Hematopoietic multipotent progenitor cell (in vitro differentiated cells): ENCODE results near the gene DDA1. TPM values are rescaled to one million over a fixed set of nuclear protein-coding genes. Genes with fewer than 3 reads are reported as not detected.
"Not testable (repeated sequence)": the region's sequence is repeated elsewhere in the genome, so short reads cannot be mapped to it uniquely, and the experiment has no call there.

Experiments used
- DNase-seq, 3 donors: peaks; one replicate each; pipeline ENCODE4 v3.0.0-alpha.2; 2011 to 2015; ENCODE audit warnings: low read depth in 2 of 3, low spot score in 2 of 3
- total RNA-seq: library from RNA; depleted of rRNA; stranded (reverse); fragments of >200 nt; gene quantifications from one replicate; pipeline ENCODE4 v1.2.3, GENCODE V29; 2012

Gene DDA1
- total RNA-seq, result 12.4 TPM

DNA sequence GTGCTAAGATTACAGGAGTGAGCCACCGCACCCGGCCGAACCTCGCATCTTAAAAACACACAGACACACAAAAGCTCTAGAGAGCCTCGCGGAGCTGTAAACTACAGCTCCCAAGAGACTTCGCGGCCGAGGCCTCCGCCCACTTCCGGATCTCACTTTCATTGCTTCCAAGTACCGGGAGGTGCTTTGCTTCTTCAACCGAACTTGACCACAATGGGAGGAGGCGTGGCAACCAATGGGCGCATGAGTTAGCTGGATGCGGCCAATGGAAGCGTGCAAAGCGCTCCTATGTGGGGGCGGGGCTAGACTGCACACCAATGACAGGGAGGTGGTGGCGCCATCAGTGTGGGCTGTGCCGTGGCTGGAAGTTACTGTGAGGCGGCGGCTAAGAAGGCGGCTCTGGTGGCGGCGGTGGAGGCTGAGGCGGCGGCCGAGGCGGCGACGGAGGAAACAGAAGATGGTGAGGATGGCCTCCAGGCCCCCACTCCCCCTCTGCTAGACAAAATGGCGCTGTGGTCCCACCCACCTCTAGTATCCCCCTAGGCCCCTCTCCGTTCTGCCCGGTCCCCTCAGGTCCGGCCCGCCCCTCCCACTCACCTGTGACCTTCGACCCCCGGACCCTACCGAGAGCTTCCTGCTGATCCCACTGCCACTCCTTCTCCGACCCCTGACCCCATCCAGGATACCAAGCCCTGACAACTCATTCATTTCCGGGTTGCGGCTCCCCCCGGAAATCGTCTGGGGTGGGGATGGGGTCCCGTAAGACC, at the start of gene DDA1:
DDA1 (plus strand) TSS at position 366 of the 767 bp plus-strand sequence; CDS start at position 458, 92 bp downstream.
- peak; percentile 92 to 100 (median 100) for DNase-seq

DNA sequence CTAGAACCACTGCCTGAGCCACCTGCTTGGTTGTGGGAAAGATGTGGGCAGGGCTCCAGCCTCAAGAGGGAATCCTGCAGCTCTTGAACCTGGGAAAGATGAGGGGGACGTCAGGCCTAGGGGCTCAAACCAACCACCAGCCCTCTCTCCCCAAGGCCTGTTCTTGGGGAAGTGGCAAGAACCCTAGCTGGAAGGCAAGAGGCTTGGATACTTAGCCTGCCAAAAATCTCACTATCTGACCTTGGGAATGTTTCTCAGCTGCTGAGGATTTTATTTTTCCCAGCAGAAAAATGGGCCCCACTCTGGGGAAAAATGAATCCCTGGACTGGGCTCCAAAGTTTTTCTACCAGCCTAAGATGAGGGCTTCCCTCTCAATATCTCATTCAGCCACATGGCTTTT, 49.4 kb upstream of the DDA1 start:
- no peak for DNase-seq

DNA sequence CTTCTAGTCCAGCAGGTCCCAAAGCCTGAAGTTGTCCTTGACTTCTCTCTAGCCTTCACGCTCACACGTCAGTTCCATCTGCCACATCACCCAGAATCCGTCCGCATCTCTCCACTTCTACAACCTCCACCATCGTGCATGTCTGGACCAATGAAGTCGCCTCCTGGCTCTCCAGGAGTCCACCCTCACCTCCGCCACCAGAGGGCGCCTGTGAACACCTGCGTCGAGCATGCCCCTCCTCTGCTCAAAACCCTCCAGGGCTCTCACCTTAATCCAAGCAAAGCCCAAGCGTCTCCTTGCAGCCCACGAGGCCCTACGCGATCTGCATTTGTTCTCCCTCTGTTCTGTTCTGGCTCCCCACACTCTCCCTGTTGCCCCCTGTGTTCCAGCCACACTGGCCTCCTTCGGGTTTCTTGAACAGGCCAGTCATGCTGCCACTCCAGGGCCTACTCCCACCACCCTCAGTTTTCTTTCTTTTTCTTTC, 48.5 kb upstream of the DDA1 start:
- peak; percentile 81 to 91 (median 85) for DNase-seq

DNA sequence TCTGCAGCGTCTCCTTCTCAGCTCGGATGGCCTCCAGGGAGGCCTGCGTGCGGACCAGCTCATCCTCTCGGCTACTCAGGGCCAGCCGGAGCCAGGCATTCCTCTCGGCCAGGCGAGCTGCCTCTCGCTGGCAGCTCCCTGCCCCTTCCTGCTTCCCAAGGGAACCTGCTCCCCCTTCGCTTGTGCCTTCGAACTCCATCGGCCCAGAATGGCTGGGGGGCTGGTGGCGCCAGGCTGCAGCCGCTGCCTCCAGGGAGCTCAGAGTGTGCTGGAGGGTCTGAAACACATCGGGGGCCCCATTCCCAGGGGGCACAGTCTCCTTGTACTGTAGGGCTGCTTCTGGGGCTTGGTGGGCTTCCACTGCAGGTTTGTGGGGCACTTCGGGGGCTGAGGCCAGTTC, 46.8 kb upstream of the DDA1 start:
- no peak for DNase-seq

DNA sequence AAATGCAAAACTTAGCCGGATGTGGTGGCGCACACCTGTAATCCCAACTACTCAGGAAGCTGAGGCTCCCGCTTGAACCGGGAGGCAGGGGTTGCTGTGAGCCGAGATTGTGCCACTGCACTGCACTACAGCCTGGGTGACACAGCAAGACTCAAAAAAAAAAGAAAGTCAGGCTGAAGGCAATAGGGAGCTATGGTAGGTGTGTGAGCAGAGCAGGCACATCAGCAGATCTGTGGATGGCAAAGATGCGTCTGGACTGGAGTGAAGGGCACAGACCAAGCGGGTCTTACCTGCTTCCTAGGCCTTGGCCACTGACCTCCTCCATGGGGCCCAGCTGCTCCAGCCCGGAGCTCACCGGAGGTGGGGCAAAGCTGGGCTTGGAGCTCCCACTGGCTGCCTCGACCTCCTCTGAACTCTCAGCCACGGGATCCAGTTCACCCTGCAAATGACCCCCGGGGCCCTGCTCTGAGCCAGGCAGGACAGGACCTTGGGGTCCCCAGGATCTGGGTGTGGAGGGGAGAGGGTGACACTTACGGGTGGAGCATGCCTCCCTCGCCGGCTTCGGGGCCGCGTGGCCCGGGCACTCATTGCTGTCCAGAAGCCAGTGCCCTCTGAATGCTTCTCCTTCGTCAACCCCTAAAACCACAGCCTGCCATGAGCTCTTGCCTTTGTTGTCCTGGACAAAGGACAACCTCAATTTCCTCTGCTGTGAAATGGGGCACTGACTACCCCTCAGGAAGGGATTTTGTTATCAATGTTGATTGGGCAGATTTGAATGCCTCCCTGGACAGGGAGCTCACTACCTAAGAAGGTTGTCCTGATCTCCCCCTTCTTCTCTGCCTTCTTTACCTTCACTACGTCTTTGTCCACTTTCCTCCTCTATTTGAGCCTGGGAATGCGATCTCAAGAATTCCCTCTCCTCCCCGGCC, 45.4 kb upstream of the DDA1 start:
- DNase-seq, result no peak

DNA sequence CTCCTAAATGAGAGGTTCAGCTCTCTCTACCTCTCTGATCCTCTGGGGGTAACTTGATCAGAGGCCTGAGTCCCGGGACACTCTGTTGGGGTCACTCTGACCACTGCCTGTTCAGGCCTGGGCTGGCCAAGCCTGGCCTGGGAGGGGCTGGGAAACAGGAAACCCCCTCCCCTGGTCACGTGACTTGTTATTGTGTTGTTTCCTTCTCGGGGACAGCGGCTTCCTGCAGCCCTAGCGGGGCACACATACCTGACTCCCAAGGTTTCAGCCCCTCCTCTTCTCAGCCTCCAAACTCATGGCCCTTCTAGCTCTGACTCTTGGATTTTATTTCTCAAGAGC, 44.8 kb upstream of the DDA1 start, which contains the start of gene USHBP1:
USHBP1 (minus strand) TSS at position 105 of the 339 bp plus-strand sequence. CDS start 446 bp downstream, outside the sequence.
- no peak for DNase-seq

DNA sequence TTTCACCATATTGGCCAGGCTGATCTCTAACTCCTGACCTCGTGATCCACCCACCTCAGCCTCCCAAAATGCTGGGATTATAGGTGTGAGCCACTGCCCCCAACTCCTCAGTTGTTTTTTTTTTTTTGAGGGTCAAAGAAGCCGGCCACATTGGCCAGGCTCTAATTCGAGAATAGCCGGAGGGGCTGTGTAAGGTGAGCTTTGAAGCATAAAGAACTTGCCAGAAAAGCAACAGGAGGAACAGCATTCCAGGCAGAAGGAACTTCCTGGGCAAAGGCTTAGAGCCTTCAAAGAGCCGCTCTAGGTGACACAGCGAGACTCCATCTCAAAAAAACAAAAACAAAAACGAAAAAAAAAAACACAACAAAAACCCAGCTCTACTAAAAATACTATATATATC, 43.3 kb upstream of the DDA1 start:
- DNase-seq, result no peak

DNA sequence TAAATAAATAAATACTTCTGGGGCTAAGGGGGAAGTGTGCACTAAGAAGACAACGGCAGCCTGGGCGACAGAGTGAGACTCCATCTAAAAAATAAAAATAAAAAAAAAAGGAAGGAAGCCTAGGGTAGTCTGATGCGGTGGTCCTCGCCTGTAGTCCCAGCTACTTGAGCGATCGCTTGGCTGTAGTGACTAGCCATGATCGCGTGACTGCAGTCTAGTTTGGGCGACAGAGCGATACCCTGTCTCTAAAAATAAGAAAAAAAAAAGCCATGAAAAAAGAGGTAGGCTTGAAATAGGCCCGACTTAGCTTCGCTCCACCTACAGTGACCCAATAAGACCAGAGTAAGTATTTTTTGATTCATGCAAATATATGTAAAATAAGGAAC, 42.8 kb upstream of the DDA1 start:
- DNase-seq, result peak in 1 of 3 donors; percentile 67

DNA sequence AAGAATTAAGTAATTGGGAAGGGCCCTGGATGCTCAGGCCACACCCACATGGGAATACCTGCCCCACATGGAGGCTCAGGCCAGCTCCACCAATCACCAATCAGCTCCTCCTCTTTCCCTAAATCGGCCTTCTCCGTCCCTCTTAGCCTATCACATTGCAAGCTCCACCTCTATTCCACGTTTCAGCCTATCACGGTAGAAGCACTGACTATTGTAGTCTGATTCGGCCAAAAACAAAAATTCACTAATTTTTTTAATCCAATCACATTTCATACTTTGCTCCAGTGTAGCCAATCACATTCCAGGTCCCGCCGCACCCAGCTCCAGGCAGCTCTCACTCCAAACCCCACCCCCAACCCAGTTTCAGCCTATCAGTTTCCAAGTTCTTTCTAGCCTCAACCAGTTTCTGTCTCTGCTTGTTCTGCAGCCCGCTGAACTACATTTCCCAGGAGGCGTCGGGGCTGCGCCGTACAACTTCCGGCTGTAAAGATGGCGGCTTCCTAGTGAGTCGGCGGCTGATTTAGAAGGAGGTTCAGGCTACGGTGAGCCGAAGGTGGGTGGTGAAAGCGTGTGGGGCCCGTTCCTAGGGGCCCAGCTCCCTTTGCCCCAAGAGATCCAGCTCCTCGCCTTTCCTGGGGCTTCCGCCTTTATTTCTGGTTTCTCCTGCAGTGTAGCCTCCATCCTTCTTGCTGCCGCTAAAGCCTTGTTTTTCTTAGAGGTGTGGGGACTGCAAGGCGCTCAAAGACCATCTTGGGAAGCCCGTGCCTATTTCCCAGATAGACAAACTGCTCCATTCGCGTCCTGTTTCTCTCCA, 42.2 kb upstream of the DDA1 start, which contains the start of gene BABAM1:
BABAM1 (plus strand) TSS at position 469 of the 814 bp plus-strand sequence. CDS start 1,364 bp downstream, outside the sequence.
- peak; percentile 78 to 99 (median 98) for DNase-seq

DNA sequence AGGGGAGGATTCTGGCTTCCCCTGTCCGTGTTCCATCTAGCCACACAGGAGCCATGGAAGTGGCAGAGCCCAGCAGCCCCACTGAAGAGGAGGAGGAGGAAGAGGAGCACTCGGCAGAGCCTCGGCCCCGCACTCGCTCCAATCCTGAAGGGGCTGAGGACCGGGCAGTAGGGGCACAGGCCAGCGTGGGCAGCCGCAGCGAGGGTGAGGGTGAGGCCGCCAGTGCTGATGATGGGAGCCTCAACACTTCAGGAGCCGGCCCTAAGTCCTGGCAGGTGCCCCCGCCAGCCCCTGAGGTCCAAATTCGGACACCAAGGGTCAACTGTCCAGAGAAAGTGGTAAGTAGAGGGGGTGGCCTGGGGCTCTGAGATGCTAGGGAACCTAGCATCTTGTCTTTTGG, 40.6 kb upstream of the DDA1 start:
- DNase-seq, result no peak

DNA sequence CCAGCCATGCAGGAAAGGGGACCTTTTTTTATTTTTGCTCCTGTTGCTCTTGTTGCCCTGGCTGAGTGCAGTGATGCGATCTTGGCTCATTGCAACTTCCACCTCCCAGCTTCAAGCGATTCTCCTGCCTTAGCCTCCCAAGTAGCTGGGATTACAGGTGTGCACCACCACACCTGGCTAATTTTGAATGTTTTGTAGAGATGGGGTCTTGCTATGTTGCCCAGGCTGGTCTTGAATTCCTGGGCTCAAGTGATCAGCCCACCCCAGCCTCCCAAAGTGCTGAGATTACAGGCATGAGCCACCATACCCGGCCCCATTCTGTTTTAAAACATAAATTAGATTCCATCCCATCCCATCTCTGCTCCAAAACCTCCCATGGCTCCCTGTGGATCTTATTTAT, 34.5 kb upstream of the DDA1 start:
- not testable (repeated sequence) for DNase-seq

DNA sequence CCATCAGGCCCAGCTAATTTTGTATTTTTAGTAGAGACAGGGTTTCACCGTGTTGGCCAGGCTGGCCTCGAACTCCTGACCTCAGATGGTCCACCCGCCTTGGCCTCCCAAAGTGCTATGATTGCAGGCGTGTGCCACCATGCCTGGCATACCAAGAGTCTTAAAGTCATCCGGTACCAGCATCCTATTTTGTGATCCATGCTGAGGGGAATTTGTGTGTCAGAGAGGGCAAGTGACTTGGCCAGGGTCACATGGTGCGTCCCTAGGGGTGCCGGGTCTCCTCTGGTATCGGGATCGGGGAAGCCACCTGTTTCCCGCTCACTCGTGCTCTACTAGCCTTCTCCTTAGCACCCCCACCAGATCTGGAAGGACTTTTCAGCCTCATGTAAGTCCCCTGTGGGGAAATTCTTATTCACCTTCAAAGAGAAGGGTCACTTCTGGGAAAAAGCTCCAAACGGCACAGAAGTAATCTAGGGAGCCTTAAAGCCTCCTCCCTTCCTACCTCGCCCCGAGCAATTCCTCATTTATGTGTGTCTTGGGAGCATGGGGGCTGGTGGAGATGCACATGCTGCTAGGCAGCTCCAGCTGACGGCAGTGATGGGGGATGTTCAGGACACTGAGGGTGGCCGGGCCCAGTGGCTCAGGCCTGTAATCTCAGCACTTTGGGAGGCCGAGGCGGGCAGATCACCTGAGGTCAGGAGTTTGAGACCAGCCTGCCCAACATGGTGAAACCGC, 33.8 kb upstream of the DDA1 start:
- DNase-seq, result no peak

DNA sequence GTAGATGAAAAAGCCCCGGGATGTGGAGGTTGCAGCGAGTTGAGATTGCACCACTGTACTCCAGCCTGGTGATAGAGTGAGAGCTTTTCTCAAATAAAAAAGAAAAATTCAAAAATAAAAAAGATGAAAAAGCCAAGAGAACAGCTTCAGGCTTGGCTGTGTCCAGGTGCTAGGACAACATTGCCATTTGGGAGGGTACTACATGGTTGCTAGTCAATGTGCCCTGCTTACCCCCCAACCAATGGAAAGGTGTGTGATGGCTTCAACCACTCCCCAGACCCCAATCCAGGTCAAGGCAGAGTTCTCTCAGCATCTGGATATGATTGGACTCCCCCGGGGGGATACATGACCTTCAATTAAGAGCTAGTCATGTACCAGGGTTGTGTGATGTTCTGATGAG, 29.9 kb upstream of the DDA1 start:
- no peak for DNase-seq

DNA sequence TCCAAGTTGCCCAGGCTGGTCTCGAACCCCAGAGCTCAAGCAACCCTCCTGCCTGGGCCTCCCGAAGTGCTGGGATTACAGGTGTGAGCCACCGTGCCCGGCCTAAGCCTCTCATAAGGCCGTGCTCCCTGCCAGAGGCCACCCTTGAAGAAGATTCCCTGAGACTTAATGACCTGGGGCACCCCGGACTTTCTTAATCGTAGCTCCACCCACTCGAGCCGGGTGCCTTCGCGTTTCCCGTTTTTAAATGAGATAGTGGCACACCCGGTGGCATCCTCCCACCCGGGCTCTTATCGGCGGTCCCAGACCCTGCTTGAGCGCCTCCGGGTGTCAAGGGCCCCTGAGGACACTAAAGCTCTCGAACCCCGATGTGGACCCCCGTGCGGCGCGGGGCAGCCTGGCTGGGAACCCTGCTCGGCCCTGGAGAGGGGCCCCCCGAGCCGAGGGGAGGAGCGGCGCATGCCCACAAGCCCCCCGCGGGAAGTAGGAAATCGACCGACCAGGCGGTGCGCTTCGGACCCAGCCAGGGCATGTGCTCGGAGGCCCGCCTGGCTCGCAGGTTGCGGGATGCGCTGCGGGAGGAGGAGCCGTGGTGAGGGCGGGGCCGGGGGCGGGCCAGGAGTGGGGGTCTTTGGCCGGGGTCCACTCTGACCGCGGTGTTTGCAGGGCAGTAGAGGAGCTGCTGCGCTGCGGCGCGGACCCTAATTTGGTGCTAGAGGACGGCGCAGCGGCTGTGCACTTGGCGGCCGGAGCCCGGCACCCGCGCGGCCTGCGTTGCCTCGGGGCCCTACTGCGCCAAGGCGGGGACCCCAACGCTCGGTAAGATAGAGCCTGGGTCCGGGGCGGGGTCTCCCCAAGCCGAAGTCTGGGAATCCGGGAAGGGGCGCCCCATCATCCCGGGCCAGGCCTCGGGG, 27.7 kb upstream of the DDA1 start, which contains the start of gene ANKLE1:
ANKLE1 (plus strand) TSS at position 511 of the 914 bp plus-strand sequence; CDS start at position 531, 20 bp downstream.
- peak in 2 of 3 donors; percentile 59 to 61 for DNase-seq

DNA sequence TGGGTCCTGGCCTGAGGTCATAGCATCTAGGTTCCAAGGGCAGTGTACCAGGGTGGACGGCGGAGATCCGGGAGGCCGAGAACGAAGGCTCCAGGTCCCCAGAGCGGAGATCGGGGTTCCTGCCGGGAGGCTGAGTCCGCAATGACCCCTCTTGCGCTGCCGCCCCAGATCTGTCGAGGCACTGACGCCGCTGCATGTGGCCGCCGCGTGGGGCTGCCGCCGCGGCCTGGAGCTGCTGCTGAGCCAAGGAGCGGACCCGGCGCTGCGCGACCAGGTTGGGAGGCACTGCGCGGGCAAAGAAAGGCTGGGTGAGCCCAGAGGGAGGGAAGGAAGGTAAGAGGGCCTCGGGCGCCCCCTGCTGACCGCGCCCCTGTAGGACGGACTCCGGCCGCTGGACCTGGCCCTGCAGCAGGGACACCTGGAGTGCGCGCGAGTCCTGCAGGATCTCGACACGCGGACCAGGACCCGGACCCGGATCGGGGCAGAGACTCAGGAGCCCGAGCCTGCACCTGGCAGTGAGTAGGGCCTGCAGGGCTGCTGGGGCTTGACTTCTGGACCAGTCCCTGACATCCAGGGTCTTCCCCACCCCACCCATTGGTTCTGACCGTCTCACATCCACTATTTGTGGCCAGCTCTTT, 26.8 kb upstream of the DDA1 start:
- peak; percentile 69 to 81 (median 77) for DNase-seq

DNA sequence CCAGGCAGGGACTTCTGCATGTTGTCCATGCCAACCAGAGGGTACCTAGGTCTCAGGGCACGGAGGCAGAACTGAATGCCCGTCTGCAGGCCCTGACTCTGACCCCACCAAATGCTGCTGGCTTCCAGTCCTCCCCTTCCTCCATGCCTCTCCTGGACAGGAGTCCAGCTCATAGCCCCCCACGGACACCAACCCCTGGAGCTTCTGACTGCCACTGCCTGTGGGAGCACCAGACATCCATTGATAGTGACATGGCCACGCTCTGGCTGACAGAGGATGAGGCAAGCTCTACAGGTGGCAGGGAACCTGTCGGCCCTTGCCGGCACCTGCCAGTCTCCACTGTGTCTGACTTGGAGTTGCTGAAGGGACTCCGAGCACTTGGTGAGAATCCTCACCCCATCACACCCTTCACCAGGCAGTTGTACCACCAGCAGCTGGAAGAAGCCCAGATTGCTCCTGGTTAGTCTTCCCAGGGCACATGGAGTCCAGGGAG, 25.8 kb upstream of the DDA1 start:
- no peak for DNase-seq

DNA sequence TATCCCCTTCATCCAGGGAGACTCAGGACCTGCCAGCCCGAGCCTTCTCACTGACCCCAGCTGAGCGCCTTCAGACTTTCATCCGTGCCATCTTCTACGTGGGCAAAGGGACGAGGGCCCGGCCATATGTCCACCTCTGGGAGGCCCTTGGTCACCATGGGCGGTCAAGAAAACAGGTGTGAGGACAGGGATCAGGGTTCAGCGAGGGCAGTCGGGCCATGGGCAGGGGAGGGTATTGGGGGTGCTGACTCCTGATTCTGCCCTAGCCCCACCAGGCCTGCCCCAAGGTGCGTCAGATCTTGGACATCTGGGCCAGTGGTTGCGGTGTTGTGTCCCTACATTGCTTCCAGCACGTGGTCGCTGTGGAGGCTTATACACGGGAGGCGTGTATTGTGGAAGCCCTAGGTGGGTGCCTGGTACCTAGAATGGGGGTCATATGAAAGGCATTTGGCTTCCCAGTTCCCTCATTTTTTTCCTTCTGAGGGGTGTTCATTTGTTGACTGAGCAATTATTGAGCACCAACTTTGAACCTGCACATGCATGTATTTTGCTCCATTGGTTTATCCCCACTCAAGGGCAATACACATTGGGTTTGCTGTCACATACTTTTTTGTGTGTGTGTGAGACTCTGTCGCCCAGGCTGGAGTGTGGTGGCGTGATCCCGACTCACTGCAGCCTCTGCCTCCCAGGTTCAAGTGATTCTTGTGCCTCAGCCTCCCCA, 23.8 kb upstream of the DDA1 start:
- DNase-seq, result no peak
